Activated CD8-positive, alpha-beta memory T cell treated with anti-CD3 and anti-CD28 coated beads, Interleukin-2, amount 50 U/mL, for 1 hour (primary cell): ENCODE measurements around the gene SLC35F3.

Experiments used
- DNase-seq: peaks from one replicate; pipeline ENCODE4 v3.0.0-alpha.2; 2020; ENCODE audit errors: extremely low read depth

The SLC35F3 gene

DNA sequence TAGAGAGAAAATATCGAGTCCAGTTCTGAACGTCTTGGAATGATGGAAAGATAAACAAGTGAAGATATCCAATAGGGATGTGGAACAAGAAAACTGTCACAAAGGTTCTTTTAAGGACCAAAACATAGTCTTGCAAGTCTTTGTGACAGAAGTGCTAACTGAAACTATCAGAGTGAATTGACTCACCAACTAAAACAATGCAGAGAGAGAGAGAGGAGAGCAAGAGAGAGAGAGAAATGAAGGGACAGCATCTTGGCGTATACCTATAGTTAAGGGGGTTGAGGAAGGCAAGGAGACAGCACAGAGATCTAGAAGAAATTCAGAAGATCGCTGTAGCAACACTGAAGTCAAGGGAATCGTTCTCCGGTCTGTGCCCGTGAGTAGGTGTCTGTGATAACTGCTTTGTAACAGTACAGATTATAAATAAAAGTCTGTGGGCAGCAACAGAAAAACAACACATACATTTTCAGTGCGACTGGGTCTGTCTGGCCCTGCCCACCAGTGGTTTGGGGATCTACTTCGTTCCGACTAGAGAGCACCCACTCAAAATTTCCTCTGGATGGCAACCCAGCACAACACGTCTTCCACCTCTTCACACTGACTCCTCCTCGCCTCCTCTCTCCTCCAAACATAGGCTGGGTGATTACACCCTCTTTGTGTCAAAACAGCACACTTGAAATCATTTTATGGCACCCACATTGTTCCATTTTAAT, 464.0 kb downstream of the SLC35F3 start:
- DNase-seq, result no peak

DNA sequence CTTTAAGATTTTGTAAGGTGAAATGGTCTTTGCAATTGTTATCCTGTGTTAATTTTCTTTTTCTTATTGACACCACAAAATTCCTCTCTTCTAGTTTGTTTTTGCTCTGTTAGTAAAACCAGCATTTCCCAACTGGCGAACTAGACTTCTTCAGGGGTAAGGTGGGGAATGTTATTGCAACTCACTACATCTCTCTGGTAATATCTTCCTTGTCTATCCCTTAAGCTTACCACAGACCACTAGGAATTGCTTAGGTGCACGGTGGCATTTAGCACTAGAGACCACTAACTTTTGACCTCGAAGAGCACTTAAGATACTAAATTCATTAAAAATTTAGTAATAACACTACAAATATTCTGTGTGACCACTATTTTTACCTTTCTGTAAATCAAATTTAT, 464.6 kb downstream of the SLC35F3 start:
- DNase-seq, result no peak

DNA sequence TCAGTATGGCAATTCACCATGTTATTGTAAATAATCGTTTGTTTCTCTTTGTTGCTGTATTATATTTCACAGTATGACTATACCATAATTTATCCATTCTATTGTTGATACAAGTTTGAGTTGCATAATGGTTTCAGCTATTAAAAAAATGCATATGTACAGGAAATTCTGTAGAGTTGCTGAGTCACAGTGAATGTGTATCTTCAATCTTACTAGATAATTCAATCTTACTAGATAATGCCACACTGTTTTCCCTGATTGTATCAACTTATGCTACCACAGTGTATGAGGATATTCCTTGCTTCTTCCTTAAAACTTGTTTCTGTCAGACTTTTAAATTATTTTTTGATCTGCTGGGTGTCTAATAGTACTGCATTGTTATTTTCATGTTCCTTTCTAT, 465.3 kb downstream of the SLC35F3 start:
- DNase-seq, result no peak

DNA sequence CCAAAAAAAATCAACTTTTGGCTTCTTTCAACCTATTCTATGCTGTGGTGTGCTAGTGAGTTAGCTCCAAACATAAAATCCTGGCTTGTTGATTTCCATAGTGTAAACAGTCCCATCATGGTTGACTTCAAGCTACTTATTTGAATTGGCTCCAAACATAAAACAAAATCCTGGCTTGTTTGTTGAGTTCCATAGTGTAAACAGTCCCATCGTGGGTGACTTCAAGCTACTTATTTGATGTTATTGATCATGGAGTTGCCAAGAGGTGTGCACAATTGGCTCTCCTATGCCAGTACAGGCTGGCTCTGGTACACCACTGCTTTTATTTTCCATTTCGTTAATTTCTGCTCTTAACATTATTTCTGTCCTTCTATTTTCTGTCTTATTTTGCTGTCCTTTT, 466.9 kb downstream of the SLC35F3 start:
- no peak for DNase-seq

DNA sequence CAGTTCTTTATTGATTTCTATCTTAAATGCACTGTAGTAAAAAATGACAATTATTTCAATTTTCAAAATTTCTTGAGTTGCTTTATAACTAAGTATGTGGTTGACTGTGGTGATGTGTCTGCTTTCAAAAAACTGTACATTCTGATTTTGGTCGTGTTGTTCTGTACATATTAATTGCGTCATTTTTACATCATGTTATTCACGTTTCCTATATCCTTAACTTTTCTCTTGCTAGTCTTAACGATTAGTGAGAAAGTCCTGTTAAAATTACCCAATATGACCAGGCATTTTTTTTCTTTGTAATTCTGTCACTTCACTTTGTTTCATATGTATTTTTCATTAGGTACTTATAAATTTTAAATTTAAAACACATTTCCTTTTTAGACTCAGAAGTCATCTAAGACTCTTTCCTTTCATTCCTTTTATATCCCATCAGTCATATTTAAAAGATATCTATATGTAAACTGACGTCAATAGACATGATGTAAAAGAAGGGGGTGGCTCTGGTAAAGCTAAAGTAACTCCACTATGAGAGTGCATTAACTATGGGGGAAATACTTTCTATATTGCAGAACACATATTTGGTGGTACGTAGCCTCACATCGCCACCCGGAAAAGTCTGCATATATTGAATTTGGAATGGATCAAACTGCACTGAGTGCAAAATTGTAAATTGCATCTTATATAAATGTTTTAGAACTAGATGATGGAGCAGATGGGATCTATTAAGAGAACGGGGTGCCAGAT, 467.7 kb downstream of the SLC35F3 start:
- DNase-seq, result no peak

DNA sequence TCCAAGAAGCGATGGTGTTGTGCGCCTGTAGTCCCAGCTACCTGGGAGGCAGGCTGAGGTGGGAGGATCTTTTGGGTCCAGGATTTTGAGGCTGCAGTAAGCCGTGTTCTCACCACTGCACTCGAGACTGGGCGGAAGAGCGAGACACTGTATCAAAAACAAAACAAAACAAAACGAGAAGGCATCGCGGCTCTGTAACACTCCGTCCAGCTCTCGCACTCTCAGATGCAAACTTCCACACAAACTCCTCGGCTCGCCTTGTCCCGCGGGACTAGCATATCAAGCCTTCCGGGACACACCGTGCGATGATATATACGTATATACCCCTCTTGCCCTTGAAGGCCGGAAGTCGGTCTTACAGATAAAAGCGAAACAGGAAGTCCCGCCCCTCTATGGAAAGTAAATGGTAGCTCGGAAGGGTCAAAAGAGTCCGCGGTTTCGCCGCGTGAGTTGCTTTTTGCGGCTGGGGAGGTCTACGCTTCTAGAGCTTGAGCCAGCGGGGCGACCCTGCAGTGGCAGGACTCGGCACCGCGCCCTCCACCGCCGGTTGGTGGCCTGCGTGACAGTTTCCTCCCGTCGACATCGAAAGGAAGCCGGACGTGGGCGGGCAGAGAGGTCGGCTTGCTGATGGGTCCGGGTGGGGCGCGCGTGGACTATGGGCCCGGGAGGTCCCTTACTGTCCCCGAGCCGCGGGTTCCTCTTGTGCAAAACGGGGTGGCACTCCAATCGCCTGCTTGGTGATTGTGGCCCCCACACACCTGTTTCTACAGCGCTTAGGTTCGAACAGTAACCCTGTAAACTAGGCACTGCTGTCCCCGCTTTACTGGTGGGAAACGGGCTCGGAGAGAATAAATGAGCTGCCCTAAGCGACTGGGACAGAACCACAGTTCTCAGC, 468.8 kb downstream of the SLC35F3 start, which contains the start of gene COA6:
Gene COA6, plus strand, starts transcription at position 393 of the 895 bp plus-strand sequence. Its CDS starts 11 bp downstream, at position 404.
- DNase-seq, result peak; percentile 83

DNA sequence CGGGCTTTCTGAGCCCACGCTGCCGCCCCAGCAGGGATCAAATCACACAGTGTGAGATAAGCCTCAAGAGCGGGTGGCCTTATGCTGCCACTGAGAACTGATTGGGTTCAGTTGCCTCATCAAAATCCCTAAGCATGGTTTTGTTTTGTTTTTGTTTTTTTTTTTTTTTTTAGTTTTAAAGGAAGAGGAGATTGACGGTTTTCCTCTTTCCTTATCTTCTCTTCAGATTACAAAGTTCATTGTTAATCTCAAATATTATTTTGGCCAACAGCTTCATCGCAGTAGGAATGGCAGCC, 469.4 kb downstream of the SLC35F3 start:
- no peak for DNase-seq
